HepG2 (cell line): Measurements from ENCODE around the gene APBB3. TPM values are rescaled to one million over a fixed set of nuclear protein-coding genes. Genes with fewer than 3 reads are reported as not detected.

Experiments used
- ARID5B ChIP-seq: IDR thresholded peaks from 2 replicates; pipeline ENCODE4 v1.4.0; 2020; ENCODE audit warnings: mild to moderate bottlenecking, missing genetic modification reagents
- ATF5 ChIP-seq: sonication (generic); formaldehyde crosslinking; IDR thresholded peaks from 2 replicates; pipeline ENCODE4 v1.4.0; 2020; ENCODE audit warnings: mild to moderate bottlenecking, low read depth, missing genetic modification reagents
- NKX3-1 ChIP-seq: sonication (generic); formaldehyde crosslinking; IDR thresholded peaks from 2 replicates; pipeline ENCODE4 v1.5.0; 2020; ENCODE audit warnings: missing genetic modification reagents
- NR1H2 ChIP-seq: sonication (generic); formaldehyde crosslinking; IDR thresholded peaks from 2 replicates; pipeline ENCODE4 v1.8.1; 2022; ENCODE audit warnings: low read depth, missing genetic modification reagents, borderline replicate concordance
- PAX8 ChIP-seq: sonication (generic); formaldehyde crosslinking; IDR thresholded peaks from 2 replicates; pipeline ENCODE4 v1.8.0; 2022; ENCODE audit warnings: mild to moderate bottlenecking, missing genetic modification reagents, borderline replicate concordance
- PHF8 ChIP-seq: sonication (generic); formaldehyde crosslinking; IDR thresholded peaks from 2 replicates; pipeline ENCODE4 v1.5.0; 2020; ENCODE audit warnings: missing genetic modification reagents
- SIN3B ChIP-seq: fragments of 150-350 bp; IDR thresholded peaks from 2 replicates; pipeline ENCODE4 v1.6.1; 2014; ENCODE audit warnings: low read length
- SP4 ChIP-seq: sonication (generic); formaldehyde crosslinking; IDR thresholded peaks from 2 replicates; pipeline ENCODE4 v1.8.1; 2023; ENCODE audit warnings: mild to moderate bottlenecking, missing genetic modification reagents
- ZBTB21 ChIP-seq: sonication (generic); formaldehyde crosslinking; IDR thresholded peaks from 2 replicates; pipeline ENCODE4 v1.4.0; 2020; ENCODE audit warnings: missing genetic modification reagents
- ZFP41 ChIP-seq: sonication (generic); formaldehyde crosslinking; IDR thresholded peaks from 2 replicates; pipeline ENCODE4 v1.4.0; 2020; ENCODE audit warnings: mild to moderate bottlenecking, missing genetic modification reagents, borderline replicate concordance
- ZNF138 ChIP-seq: sonication (generic); formaldehyde crosslinking; IDR thresholded peaks from 2 replicates; pipeline ENCODE4 v1.5.0; 2020; ENCODE audit warnings: mild to moderate bottlenecking, low read depth, missing genetic modification reagents
- ZNF207 ChIP-seq: fragments of 450-650 bp; IDR thresholded peaks from 2 replicates; pipeline ENCODE4 v1.6.1; 2016; ENCODE audit warnings: antibody characterized with exemption, borderline replicate concordance
- ZNF496 ChIP-seq: sonication (generic); formaldehyde crosslinking; IDR thresholded peaks from 2 replicates; pipeline ENCODE4 v1.8.1; 2023; ENCODE audit warnings: mild to moderate bottlenecking, moderate library complexity, missing genetic modification reagents; ENCODE audit not compliant: insufficient replicate concordance
- ZNF550 ChIP-seq: sonication (generic); formaldehyde crosslinking; IDR thresholded peaks from 2 replicates; pipeline ENCODE4 v1.4.0; 2020; ENCODE audit warnings: mild to moderate bottlenecking, missing genetic modification reagents, borderline replicate concordance
- ZNF577 ChIP-seq: sonication (generic); formaldehyde crosslinking; IDR thresholded peaks from 2 replicates; pipeline ENCODE4 v1.4.0; 2020; ENCODE audit warnings: mild to moderate bottlenecking, low read depth, missing genetic modification reagents, borderline replicate concordance
- ZNF749 ChIP-seq: sonication (generic); formaldehyde crosslinking; IDR thresholded peaks from 2 replicates; pipeline ENCODE4 v1.8.0; 2022; ENCODE audit warnings: mild to moderate bottlenecking, missing genetic modification reagents, moderate library complexity, borderline replicate concordance
- ZNF770 ChIP-seq: sonication (generic); formaldehyde crosslinking; IDR thresholded peaks from 2 replicates; pipeline ENCODE4 v1.5.0; 2020; ENCODE audit warnings: mild to moderate bottlenecking, missing genetic modification reagents
- ZNF83 ChIP-seq: sonication (generic); formaldehyde crosslinking; IDR thresholded peaks from 2 replicates; pipeline ENCODE4 v1.4.0; 2020; ENCODE audit warnings: missing genetic modification reagents, mild to moderate bottlenecking, borderline replicate concordance
- polyA plus RNA-seq, 8 experiments: library from polyadenylated mRNA; depleted of rRNA in 3 of 8; stranded (reverse) in 7 of 8; unstranded in 1 of 8; fragments of >200 nt; fragmentation: Illumina TruSeq in 4 of 8; extraction: Trizol in 4 of 8; gene quantifications; 2 replicates each; pipeline versions ENCODE4 v1.2.1 to v1.2.3, GENCODE V29; 2011 to 2016; ENCODE audit warnings: low read depth in 4 of 8, missing spikeins in 1 of 8, mixed read lengths in 1 of 8; ENCODE audit not compliant: insufficient read depth in 1 of 8
- total RNA-seq, 5 experiments: library from RNA; depleted of rRNA; stranded (reverse); fragments of >200 nt; fragmentation: Illumina TruSeq; extraction: Trizol; gene quantifications; 2 replicates each; pipeline ENCODE4 v1.2.3, GENCODE V29; 2016; ENCODE audit warnings: low read depth in 1 of 5
- TF ChIP-seq, protein P1 (sequence below): sonication (generic); formaldehyde crosslinking; IDR thresholded peaks from 2 replicates; pipeline ENCODE4 v1.4.0; 2020; ENCODE audit warnings: missing genetic modification reagents
- TF ChIP-seq, protein P2 (sequence below): sonication (generic); IDR thresholded peaks from 2 replicates; pipeline ENCODE4 v1.6.1; 2016; ENCODE audit warnings: low read depth, borderline replicate concordance

The APBB3 gene
- total and polyA plus RNA-seq, 2 of the 13 experiments (the other 11 are each of a cell fraction or from before 2014, with no cell fraction given): 0.38 to 0.78 TPM

- TF ChIP-seq ZNF770 (CRISPR knock-in tag): no peak
- TF ChIP-seq, protein P1, sequence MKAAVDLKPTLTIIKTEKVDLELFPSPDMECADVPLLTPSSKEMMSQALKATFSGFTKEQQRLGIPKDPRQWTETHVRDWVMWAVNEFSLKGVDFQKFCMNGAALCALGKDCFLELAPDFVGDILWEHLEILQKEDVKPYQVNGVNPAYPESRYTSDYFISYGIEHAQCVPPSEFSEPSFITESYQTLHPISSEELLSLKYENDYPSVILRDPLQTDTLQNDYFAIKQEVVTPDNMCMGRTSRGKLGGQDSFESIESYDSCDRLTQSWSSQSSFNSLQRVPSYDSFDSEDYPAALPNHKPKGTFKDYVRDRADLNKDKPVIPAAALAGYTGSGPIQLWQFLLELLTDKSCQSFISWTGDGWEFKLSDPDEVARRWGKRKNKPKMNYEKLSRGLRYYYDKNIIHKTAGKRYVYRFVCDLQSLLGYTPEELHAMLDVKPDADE (CRISPR knock-in tag): no peak
- TF ChIP-seq PAX8 (CRISPR knock-in tag): no peak
- no peak for TF ChIP-seq NKX3-1 (CRISPR knock-in tag)
- no peak for TF ChIP-seq SIN3B
- TF ChIP-seq ZNF138 (CRISPR knock-in tag): no peak
- peak; percentile 67 for TF ChIP-seq SP4
- TF ChIP-seq ZNF83 (CRISPR knock-in tag): no peak
- no peak for TF ChIP-seq ZNF207
- no peak for TF ChIP-seq ATF5
- TF ChIP-seq, protein P2, sequence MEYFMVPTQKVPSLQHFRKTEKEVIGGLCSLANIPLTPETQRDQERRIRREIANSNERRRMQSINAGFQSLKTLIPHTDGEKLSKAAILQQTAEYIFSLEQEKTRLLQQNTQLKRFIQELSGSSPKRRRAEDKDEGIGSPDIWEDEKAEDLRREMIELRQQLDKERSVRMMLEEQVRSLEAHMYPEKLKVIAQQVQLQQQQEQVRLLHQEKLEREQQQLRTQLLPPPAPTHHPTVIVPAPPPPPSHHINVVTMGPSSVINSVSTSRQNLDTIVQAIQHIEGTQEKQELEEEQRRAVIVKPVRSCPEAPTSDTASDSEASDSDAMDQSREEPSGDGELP: peak; percentile 78; the same call in 1 of the 2 replicates
- no peak for TF ChIP-seq ZNF496
- no peak for TF ChIP-seq ZNF577 (CRISPR knock-in tag)
- peak; percentile 38; the same call in 1 of the 2 replicates for TF ChIP-seq PHF8
- peak; percentile 59; the same call in 1 of the 2 replicates for TF ChIP-seq ZNF749 (CRISPR knock-in tag)
- no peak for TF ChIP-seq ZFP41
- TF ChIP-seq ZNF550 (CRISPR knock-in tag): no peak
- TF ChIP-seq ZBTB21 (CRISPR knock-in tag): peak; percentile 48; the same call in 1 of the 2 replicates
- TF ChIP-seq NR1H2 (CRISPR knock-in tag): no peak
- peak; percentile 18; the same call in 1 of the 2 replicates for TF ChIP-seq ARID5B (CRISPR knock-in tag)
Observed at GRCh38 chr5:140564196-140565023, at the start of gene APBB3, which contains the start of gene SLC35A4 (continued).
